Left renal pelvis (tissue), 4 donors: ENCODE results near the gene F2RL1. TPM values are rescaled to one million over a fixed set of nuclear protein-coding genes. Genes with fewer than 3 reads are reported as not detected.
"Not testable (repeated sequence)": the region's sequence is repeated elsewhere in the genome, so short reads cannot be mapped to it uniquely, and the experiment has no call there.

Experiments used
- DNase-seq, 4 donors: peaks; one replicate each; pipeline ENCODE4 v3.0.0-alpha.2; 2013; ENCODE audit warnings: low read depth in 4 of 4, low spot score in 3 of 4
- polyA plus RNA-seq, 4 donors: library from polyadenylated mRNA; unstranded; fragments of 120-200 nt; gene quantifications; one replicate each; pipeline ENCODE4 v1.2.1, GENCODE V29; 2013; ENCODE audit not compliant: insufficient read length in 4 of 4

Gene F2RL1
- polyA plus RNA-seq, 4 donors, result 1.0 to 37.8 (median 33.2) TPM

DNA sequence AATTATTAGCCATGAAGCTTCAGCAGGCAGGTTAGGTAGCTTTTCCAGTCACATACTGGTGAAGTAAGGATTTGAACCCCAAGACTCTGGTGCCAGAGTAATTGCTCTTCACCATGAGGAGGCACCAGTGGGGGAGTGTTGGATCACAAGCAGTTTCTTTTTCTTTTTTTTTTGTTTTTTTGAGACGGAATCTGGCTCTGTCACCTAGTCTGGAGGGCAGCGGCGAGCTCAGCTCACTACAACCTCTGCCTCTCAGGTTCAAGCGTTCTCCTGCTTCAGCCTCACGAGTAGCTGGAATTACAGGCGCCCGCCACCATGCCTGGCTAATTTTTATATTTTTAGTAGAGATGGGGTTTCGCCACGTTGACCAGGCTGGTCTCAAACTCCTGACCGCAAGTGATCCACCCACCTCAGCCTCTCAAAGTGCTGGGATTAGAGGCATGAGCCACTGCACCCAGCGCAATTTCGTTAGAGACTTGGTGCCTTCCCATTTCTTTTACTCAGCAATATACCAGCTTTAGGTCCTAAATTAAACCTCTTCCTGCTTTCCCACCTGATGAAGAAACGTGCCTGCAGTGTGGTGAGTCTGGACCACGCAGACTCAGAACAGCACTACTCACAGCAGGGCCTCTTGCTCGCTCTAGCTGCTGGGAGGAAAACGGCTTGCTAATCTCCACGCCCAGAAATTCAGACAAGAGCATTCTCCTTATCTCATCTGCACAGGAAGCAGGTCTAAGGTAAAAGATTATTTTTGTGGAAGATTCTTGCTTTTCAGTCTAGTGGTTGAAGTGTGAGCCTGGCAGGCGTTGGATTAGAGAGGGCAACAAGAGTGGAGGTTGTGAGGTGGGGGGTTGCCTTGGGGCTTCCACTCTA, 30.8 kb downstream of the F2RL1 start, which contains the start of gene S100Z:
TSS of gene S100Z (plus strand) at position 596 of the 873 bp plus-strand sequence. CDS start 25,346 bp downstream, outside the sequence.
- DNase-seq, result no peak

DNA sequence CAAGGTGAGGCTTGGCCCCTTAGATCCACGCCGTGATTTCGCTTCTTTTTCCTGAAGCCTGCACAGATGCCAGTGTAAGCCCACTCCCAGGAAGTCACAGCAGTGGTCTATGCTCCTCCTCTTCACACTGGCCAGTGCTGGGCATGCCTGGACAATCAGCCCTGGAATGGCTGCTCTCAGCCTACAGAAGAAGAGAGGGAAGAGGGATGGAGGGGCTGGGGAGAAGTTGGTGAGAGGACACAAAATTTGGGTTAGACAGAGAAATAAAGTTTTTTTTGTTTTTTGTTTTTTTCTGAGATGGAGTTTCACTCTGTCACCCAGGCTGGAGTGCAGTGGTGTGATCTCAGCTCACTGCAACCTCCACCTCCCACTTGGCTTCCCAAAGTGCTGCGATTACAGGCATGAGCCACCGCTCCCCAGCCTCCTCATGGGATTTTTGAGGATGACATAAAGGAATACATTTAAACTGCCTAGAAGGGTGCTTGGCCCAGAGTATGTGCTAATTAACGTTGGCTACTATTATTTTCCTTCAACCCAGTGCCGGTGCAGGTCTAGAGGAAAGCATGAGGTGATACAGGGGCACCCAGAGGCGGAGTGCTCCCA, 31.8 kb downstream of the F2RL1 start:
- DNase-seq, result no peak

DNA sequence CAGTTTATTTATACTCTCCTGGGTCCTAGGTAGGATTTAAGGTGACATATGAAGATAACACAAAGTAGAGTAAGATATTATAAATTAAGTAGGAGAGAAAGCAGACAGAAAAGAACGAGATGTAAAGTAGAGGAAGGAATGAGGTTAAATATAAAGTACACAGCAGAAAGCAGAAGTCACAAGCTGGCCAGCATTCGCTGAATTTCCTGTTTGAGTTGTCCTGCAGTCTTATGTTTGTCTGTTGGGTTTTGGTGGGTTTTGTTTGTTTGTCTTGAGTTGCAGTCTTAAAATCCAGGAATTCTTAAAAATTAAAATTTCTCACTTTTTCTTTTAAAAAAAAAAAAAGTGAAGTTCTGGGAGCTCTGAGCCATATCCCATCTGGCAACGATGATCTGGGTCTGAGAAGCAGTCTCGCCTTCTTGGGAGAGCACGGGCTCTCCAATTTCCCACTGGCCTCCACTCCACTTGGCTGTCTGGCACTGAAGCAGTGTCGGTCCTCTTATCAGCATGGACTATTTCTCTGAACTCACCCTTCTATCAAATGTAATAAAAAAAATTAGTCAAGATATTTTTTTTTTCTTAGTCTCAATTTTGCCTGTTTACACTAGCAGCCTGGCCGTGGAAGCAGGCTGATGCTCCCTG, 33.0 kb downstream of the F2RL1 start:
- no peak for DNase-seq

DNA sequence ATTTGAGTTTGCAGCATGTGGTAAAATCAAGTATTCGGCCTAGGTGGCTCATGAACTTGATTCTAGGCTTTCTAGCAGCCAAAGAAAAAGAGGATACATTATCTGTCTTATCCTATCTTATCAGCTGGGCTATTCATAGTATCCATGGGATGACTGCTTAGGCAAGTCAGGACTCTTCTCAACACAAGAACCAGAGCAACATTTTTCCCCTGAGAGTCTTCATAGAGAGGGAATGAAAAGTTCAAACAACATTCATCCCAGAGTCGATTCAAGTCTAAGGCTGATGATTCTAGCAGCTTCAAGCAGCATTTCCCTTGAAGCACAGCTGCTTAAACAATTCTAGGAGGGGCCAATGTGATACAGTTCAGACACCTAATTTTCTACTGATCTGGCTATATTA, 33.9 kb downstream of the F2RL1 start:
- no peak for DNase-seq

- not testable (repeated sequence) for DNase-seq
These were observed 34.9 kb downstream of the F2RL1 start for GRCh38 chr5:76853741-76854140.

- no peak for DNase-seq
These were observed 35.8 kb downstream of the F2RL1 start for GRCh38 chr5:76854644-76855043.

GRCh38 chr5:76855501-76855900, 36.7 kb downstream of the F2RL1 start:
- DNase-seq, result not testable (repeated sequence)

DNA sequence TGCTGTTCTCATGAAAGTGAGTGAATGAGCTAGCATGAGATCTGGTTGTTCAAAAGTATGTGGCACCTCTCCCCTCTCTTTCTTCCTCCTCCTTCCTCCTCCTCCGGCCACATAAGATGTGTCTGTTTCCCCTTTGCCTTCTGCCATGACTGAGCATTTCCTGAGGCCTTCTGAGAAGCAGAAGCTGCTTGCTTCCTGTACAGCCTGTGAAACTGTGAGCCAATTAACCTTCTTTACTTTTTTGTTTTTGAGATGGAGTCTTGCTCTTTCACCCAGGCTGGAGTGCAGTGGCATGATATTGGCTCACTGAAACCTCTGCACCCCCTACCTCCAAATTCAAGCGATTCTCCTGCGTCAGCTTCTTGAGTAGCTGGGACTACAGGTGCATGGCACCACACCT, 37.1 kb downstream of the F2RL1 start:
- DNase-seq, result no peak

DNA sequence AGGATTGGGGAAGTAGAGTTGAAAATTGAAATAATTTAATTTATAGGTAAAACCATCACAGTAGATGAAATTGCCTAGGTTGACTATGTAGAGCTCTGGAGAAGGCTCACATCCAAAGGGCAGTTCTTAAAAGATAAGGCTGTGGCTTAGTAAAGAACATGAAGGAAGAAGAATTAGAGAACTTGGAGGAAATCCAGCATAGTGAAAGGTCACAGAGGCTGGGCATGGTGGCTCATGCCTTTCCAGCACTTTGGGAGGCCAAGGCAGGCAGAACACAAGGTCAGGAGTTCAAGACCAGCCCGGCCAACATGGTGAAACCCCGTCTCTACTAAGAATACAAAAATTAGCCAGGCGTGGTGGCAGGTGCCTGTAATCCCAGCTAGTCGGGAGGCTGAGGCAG, 38.0 kb downstream of the F2RL1 start:
- not testable (repeated sequence) for DNase-seq

GRCh38 chr5:76859591-76860247, 40.9 kb downstream of the F2RL1 start:
- DNase-seq, result no peak

DNA sequence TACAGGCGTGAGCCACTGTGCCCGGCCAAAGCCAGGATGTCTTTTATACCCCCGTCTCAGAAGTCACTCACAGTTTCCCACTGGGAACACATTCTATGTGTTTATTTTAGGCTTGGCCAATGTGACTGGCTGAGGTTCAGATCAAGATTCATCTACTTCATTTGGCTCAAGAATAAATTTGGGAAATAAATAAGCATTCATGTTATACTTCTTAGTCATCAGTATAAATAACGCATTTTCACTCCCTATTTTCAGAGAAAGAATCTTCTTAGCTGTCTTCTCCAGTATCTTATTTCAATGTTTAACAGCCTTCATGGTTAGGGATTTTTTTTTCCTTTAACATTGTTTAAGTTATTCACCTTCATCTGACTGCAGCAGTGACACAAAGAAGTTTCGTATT, 42.8 kb downstream of the F2RL1 start:
- DNase-seq, result no peak

DNA sequence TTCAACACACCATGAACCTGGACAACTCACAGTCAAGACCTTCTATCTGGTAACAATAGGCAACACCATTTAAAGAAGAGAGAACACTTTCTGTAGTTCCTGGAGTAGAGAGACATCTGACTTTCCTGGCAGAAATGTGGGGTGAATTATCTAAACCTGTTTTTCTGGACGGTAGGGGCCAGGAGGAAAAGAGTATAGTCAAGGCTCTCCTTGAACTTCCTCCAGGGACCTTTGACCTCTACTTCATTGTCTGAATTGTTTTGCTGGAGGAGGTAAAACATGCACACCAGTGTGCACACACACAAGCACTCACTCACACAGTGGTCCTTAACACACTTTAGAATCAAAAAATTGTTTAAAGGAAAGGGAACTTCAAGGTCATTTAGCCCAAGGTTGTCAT, 44.2 kb downstream of the F2RL1 start:
- no peak for DNase-seq

- DNase-seq, result no peak
These were observed 47.7 kb downstream of the F2RL1 start for GRCh38 chr5:76866503-76866902.

DNA sequence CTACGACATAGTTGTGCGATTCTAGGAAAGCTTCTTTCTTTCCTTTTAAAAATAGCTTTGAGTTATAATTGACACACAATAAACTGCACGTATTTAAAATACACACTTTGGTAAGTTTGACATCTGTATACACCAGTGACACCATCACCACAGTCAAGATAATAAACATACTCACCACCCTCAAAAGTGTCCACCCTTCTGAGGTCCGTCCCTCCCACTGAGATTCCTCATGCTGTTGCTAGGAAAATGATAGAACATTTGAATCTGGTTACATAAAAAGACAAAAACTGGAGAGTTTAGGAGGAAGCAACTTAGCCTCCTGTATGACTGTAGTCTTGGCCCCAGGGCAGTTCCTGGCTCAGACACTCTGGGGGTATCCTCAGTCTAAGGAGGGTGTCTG, 48.2 kb downstream of the F2RL1 start:
- no peak for DNase-seq

DNA sequence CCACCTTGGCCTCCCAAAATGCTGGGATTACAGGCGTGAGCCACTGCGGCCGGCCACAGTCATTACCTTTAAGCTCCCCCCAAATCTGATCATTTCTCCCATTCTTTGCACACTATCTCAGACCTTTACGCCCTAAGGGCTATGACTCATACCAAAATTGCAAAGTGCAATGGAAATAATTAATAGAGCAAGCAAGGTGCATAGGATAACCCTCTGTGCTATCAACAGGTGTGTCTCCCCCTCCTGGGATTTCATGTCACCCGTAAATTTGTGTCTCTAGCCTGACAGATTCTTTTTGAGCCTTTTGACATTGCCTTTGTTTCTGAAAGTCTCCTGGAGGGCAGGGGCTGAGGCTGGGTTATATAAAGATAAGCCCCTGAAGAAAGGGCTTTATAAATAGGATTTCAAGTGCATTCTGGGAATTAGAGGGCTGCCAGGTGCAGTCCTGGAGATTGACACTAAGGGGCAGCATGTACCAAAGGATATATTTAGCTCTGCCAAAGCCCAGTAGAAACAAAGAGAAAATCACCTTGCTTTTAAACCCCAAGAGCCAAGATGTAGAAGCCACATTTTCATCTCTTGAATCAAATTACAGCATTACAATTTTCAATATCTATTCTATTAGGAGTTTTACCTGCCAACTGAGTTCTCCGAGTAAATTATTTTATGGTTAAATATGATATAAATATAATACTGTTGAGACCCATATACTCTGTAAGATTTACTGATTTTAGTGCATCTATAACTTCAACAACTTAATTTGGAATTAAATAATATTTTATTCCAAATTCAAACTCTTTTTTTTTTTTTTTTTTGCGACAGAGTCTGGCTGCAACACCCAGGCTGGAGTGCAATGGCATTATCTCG, 49.2 kb downstream of the F2RL1 start:
- peak; percentile 35 to 44 (median 41) for DNase-seq

- DNase-seq, result no peak
These were observed 51.2 kb downstream of the F2RL1 start for GRCh38 chr5:76870046-76870445.

GRCh38 chr5:76874088-76874581, 55.3 kb downstream of the F2RL1 start:
- no peak for DNase-seq
